Tibial nerve (tissue), 3 donors: ENCODE measurements around the gene ELK3.

Experiments
- CTCF ChIP-seq, 5 experiments: fragments of 200-600 bp in 3 of 5; fragments of 450-650 bp in 2 of 5; sonication (generic) in 3 of 5; IDR thresholded peaks; one replicate each; pipeline ENCODE4 v1.5.1; 2016 to 2019; ENCODE audit warnings: antibody characterized with exemption in 5 of 5, mild to moderate bottlenecking in 3 of 5, moderate library complexity in 2 of 5
- POLR2A ChIP-seq, 2 donors: fragments of 450-650 bp; IDR thresholded peaks; one replicate each; pipeline ENCODE4 v1.6.1; 2017; ENCODE audit warnings: antibody characterized with exemption in 2 of 2, mild to moderate bottlenecking in 2 of 2, moderate library complexity in 2 of 2

DNA sequence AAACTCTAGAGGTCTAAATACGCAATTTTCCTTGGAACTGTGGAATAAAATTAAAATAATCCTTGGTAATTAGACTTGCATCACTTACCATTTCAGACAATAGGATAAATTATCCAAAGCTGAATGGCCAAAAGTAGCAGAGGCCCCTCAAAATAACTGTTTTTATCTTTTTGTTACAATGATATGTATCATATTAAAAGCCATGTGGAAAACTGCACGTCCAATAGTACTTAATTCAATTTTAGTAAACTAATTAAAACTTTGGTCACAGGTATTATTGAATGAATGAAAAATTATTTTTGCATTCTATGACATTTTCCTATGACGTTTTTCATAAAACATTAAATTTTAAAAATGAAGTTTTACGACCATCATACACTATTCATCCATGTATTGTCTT, 107.6 kb downstream of the ELK3 start:
- TF ChIP-seq CTCF (IDR thresholded peaks at IDR 0.05) (no peak), POLR2A (IDR thresholded peaks at IDR 0.05) (no peak)
